NT2/D1 (cell line): ENCODE results near the gene NEIL3.

Experiments
- YY1 ChIP-seq: IDR thresholded peaks from 2 replicates; pipeline ENCODE4 v1.6.1; 2011; ENCODE audit not compliant: insufficient read length, insufficient read depth
- ZNF274 ChIP-seq: IDR thresholded peaks from 2 replicates; pipeline ENCODE4 v1.6.1; 2011; ENCODE audit warnings: mild to moderate bottlenecking, low read depth, low read length

GRCh38 chr4:177308125-177308524 is 1.5 kb upstream of the NEIL3 start:
- TF ChIP-seq YY1 (no peak), ZNF274 (no peak)
